ENCODE measurements around the gene CDH23. TPM values are rescaled to one million over a fixed set of nuclear protein-coding genes. Genes with fewer than 3 reads are reported as not detected.

CDH23 gene
- total RNA-seq, 1 donor from 2014 or later = not detected

GRCh38 chr10:71437537-71438092 is 40.9 kb downstream of the CDH23 start:
- Mint-ChIP-seq H3K4me3 (ENCODE audit: unreplicated experiment) (no peak overlapping the region), H3K4me1 (ENCODE audit: low read depth) (no peaks in the 10 kb centered on the region), H3K36me3 (ENCODE audit: low read depth) (no peaks in the 10 kb centered on the region), H3K9me3 (ENCODE audit: low read depth) (no peaks in the 10 kb centered on the region), H3K27ac (ENCODE audit: unreplicated experiment) (no peak overlapping the region), H3K27me3 (ENCODE audit: low read depth) (peaks cover 38% of the 10 kb centered on the region)
- no peak for DNase-seq (ENCODE audit: low spot score)
- TF ChIP-seq CTCF (IDR thresholded peaks at IDR 0.05) = no peak

GRCh38 chr10:71438761-71439160 is 42.0 kb downstream of the CDH23 start:
- no peaks in the 10 kb centered on the region for H3K36me3 Mint-ChIP-seq (ENCODE audit: low read depth)
- H3K27ac Mint-ChIP-seq (ENCODE audit: unreplicated experiment) = no peak overlapping the region
- H3K9me3 Mint-ChIP-seq (ENCODE audit: low read depth) = no peaks in the 10 kb centered on the region
- no peaks in the 10 kb centered on the region for H3K4me1 Mint-ChIP-seq (ENCODE audit: low read depth)
- H3K4me3 Mint-ChIP-seq (ENCODE audit: unreplicated experiment) = no peak overlapping the region
- no peak for DNase-seq (ENCODE audit: low spot score)
- no peak for TF ChIP-seq CTCF (IDR thresholded peaks at IDR 0.05)
- peaks cover 39% of the 10 kb centered on the region for H3K27me3 Mint-ChIP-seq (ENCODE audit: low read depth)

GRCh38 chr10:71439670-71440425 is 43.1 kb downstream of the CDH23 start:
- Mint-ChIP-seq H3K36me3 (ENCODE audit: low read depth) (no peaks in the 10 kb centered on the region), H3K9me3 (ENCODE audit: low read depth) (no peaks in the 10 kb centered on the region), H3K27me3 (ENCODE audit: low read depth) (peaks cover 41% of the 10 kb centered on the region), H3K27ac (ENCODE audit: unreplicated experiment) (no peak overlapping the region), H3K4me3 (ENCODE audit: unreplicated experiment) (no peak overlapping the region), H3K4me1 (ENCODE audit: low read depth) (no peaks in the 10 kb centered on the region)
- DNase-seq (ENCODE audit: low spot score) = no peak
- no peak for TF ChIP-seq CTCF (IDR thresholded peaks at IDR 0.05)

GRCh38 chr10:71440506-71441035 is 43.9 kb downstream of the CDH23 start:
- Mint-ChIP-seq H3K27me3 (ENCODE audit: low read depth) (peaks cover 41% of the 10 kb centered on the region), H3K9me3 (ENCODE audit: low read depth) (no peaks in the 10 kb centered on the region), H3K4me3 (ENCODE audit: unreplicated experiment) (no peak overlapping the region), H3K27ac (ENCODE audit: unreplicated experiment) (no peak overlapping the region), H3K36me3 (ENCODE audit: low read depth) (no peaks in the 10 kb centered on the region), H3K4me1 (ENCODE audit: low read depth) (no peaks in the 10 kb centered on the region)
- no peak for TF ChIP-seq CTCF (IDR thresholded peaks at IDR 0.05)
- no peak for DNase-seq (ENCODE audit: low spot score)

- no peak for DNase-seq (ENCODE audit: low spot score)
- Mint-ChIP-seq H3K9me3 (ENCODE audit: low read depth) (no peaks in the 10 kb centered on the region), H3K4me1 (ENCODE audit: low read depth) (no peaks in the 10 kb centered on the region), H3K36me3 (ENCODE audit: low read depth) (no peaks in the 10 kb centered on the region), H3K27ac (ENCODE audit: unreplicated experiment) (no peak overlapping the region), H3K27me3 (ENCODE audit: low read depth) (peaks cover 46% of the 10 kb centered on the region), H3K4me3 (ENCODE audit: unreplicated experiment) (no peak overlapping the region)
- TF ChIP-seq CTCF (IDR thresholded peaks at IDR 0.05) = no peak
Measured at GRCh38 chr10:71442000-71442399, 45.3 kb downstream of the CDH23 start.
